HG03097 (cell line): ENCODE results near the gene PSMD14.
"Not testable (repeated sequence)": the region's sequence is repeated elsewhere in the genome, so short reads cannot be mapped to it uniquely, and the experiment has no call there.

ENCODE experiments used
- ATAC-seq: cut with Tn5 transposase; IDR thresholded peaks from one replicate; pipeline ENCODE4 v1.9.1; 2021; ENCODE audit not compliant: unreplicated experiment, low FRiP score

The PSMD14 gene

GRCh38 chr2:161308178-161308955 lies at the start of gene PSMD14:
Gene PSMD14 (plus strand): TSS chr2:161308425. CDS start chr2:161318826, 10,401 bp downstream.
- ATAC-seq: peak; percentile 98

GRCh38 chr2:161265874-161266273 lies 42.4 kb upstream of the PSMD14 start:
- ATAC-seq: no peak

GRCh38 chr2:161269111-161269510 lies 39.1 kb upstream of the PSMD14 start:
- no peak for ATAC-seq

GRCh38 chr2:161273038-161273760 lies 35.0 kb upstream of the PSMD14 start:
- no peak for ATAC-seq

- not testable (repeated sequence) for ATAC-seq
These were observed 29.5 kb upstream of the PSMD14 start for GRCh38 chr2:161278564-161279229.

- not testable (repeated sequence) for ATAC-seq
These were observed 28.9 kb upstream of the PSMD14 start for GRCh38 chr2:161279230-161279815.

- not testable (repeated sequence) for ATAC-seq
These were observed 27.3 kb upstream of the PSMD14 start for GRCh38 chr2:161280906-161281323.

- ATAC-seq: not testable (repeated sequence)
These were observed 26.5 kb upstream of the PSMD14 start for GRCh38 chr2:161281615-161282310.

- not testable (repeated sequence) for ATAC-seq
These were observed 25.9 kb upstream of the PSMD14 start for GRCh38 chr2:161282311-161282644.

- no peak for ATAC-seq
These were observed 24.3 kb upstream of the PSMD14 start for GRCh38 chr2:161283926-161284325.

GRCh38 chr2:161303535-161304050 lies 4.6 kb upstream of the PSMD14 start:
- no peak for ATAC-seq

- ATAC-seq: no peak
These were observed 1.3 kb upstream of the PSMD14 start for GRCh38 chr2:161306919-161307318.

- ATAC-seq: no peak
These were observed 549 bp upstream of the PSMD14 start for GRCh38 chr2:161307676-161308075.

GRCh38 chr2:161312996-161313395 lies 4.8 kb downstream of the PSMD14 start:
- ATAC-seq: no peak

GRCh38 chr2:161315380-161315779 lies 7.2 kb downstream of the PSMD14 start:
- ATAC-seq: no peak

- ATAC-seq: no peak
These were observed 8.5 kb downstream of the PSMD14 start for GRCh38 chr2:161316701-161317100.

GRCh38 chr2:161321944-161322648 lies 13.9 kb downstream of the PSMD14 start:
- no peak for ATAC-seq

GRCh38 chr2:161324876-161325275 lies 16.7 kb downstream of the PSMD14 start:
- no peak for ATAC-seq

GRCh38 chr2:161327582-161327981 lies 19.4 kb downstream of the PSMD14 start:
- no peak for ATAC-seq
